SK-N-SH (cell line): ENCODE results near the gene PHLDB2. TPM values are rescaled to one million over a fixed set of nuclear protein-coding genes. Genes with fewer than 3 reads are reported as not detected.
A peak's percentile ranks its signal among the peaks of the same experiment; 100 is the strongest.

Source experiments
- CTCF ChIA-PET: fragments of 300-600, 350-600 bp; formaldehyde crosslinking; extraction: SDS; loops from one replicate; lab custom pipeline; 2021; lab: Yijun Ruan, JAX
- POLR2A ChIA-PET: fragments of 350-600 bp; sonication (Branson Sonifier 250); formaldehyde crosslinking; extraction: SDS; loops from one replicate; lab custom pipeline; 2020; ENCODE audit warnings: antibody characterized with exemption, inconsistent platforms; lab: Yijun Ruan, JAX
- DNase-seq: peaks from one replicate; pipeline ENCODE4 v3.0.0; 2012
- H2AFZ ChIP-seq: fragments of 200-600 bp; sonication (generic); 2 replicates; pipeline ENCODE4 v1.8.1; 2016; ENCODE audit warnings: antibody characterized with exemption, mild to moderate bottlenecking, low read depth
- H3F3A ChIP-seq: fragments of 200-600 bp; sonication (generic); replicated peaks from 2 replicates; pipeline ENCODE3; 2016; ENCODE audit warnings: antibody characterized with exemption, mild to moderate bottlenecking; ENCODE audit not compliant: insufficient read depth
- H3K27ac ChIP-seq, 2 experiments: fragments of 200-500 bp in 1 of 2; fragments of 200-600 bp in 1 of 2; sonication (Bioruptor generic) in 1 of 2; sonication (generic), shearing (Covaris generic) in 1 of 2; 2 replicates each; pipeline versions ENCODE4 v1.5.1 to v1.6.1; 2014 to 2016; ENCODE audit warnings: low read depth in 2 of 2, inconsistent platforms in 1 of 2, low read length in 1 of 2, mild to moderate bottlenecking in 1 of 2, mixed read lengths in 1 of 2
- H3K27me3 ChIP-seq: fragments of 200-600 bp; sonication (generic), shearing (Covaris generic); 2 replicates; pipeline ENCODE4 v1.6.1; 2016; ENCODE audit warnings: mixed run types; ENCODE audit not compliant: insufficient read depth
- H3K36me3 ChIP-seq, 2 experiments: fragments of 200-500 bp in 1 of 2; fragments of 200-600 bp in 1 of 2; sonication (Bioruptor generic) in 1 of 2; sonication (generic) in 1 of 2; replicated peaks in 1 of 2; 2 replicates each; pipeline versions ENCODE3 to v1.5.1; 2014 to 2016; ENCODE audit warnings: low read length in 1 of 2, mild to moderate bottlenecking in 1 of 2; ENCODE audit not compliant: insufficient read depth in 2 of 2, control insufficient read depth in 1 of 2
- H3K4me1 ChIP-seq, 2 experiments: fragments of 200-500 bp in 1 of 2; fragments of 200-600 bp in 1 of 2; sonication (Bioruptor generic) in 1 of 2; sonication (generic), shearing (Covaris generic) in 1 of 2; 2 replicates each; pipeline versions ENCODE4 v1.5.1 to v1.6.1; 2014 to 2016; ENCODE audit warnings: low read depth in 1 of 2, low read length in 1 of 2, mixed run types in 1 of 2; ENCODE audit not compliant: insufficient read depth in 2 of 2, control insufficient read depth in 1 of 2
- H3K4me2 ChIP-seq: fragments of 200-600 bp; sonication (generic), shearing (Covaris generic); 2 replicates; pipeline ENCODE4 v1.6.1; 2017; ENCODE audit warnings: mixed run types
- H3K4me3 ChIP-seq, 2 experiments: fragments of 200-500 bp in 1 of 2; fragments of 200-600 bp in 1 of 2; sonication (Bioruptor generic) in 1 of 2; sonication (generic), shearing (Covaris generic) in 1 of 2; 2 replicates each; pipeline versions ENCODE4 v1.5.1 to v1.8.1; 2014 to 2016; ENCODE audit warnings: low read depth in 2 of 2, inconsistent platforms in 1 of 2, low read length in 1 of 2, mild to moderate bottlenecking in 1 of 2, mixed read lengths in 1 of 2, moderate library complexity in 1 of 2
- H3K79me2 ChIP-seq: fragments of 200-600 bp; sonication (generic); 2 replicates; pipeline ENCODE4 v1.8.1; 2017; ENCODE audit warnings: mild to moderate bottlenecking; ENCODE audit not compliant: insufficient read depth
- H3K9ac ChIP-seq: fragments of 200-600 bp; sonication (generic); 2 replicates; pipeline ENCODE4 v1.6.1; 2017; ENCODE audit warnings: mixed run types
- H3K9me2 ChIP-seq: fragments of 200-600 bp; sonication (generic); 2 replicates; pipeline ENCODE4 v1.6.1; 2017; ENCODE audit warnings: mixed run types
- H3K9me3 ChIP-seq: fragments of 200-600 bp; sonication (generic); 2 replicates; pipeline ENCODE4 v1.6.1; 2017; ENCODE audit warnings: mixed run types, mild to moderate bottlenecking, moderate library complexity
- H4K20me1 ChIP-seq: fragments of 200-600 bp; sonication (generic); 2 replicates; pipeline ENCODE4 v1.6.1; 2017; ENCODE audit warnings: mild to moderate bottlenecking, mixed run types; ENCODE audit not compliant: insufficient read depth
- CTCF ChIP-seq: fragments of 200-600 bp; sonication (generic); IDR thresholded peaks from 2 replicates; pipeline ENCODE4 v1.6.1; 2017; ENCODE audit warnings: antibody characterized with exemption, mild to moderate bottlenecking, moderate library complexity
- ELF1 ChIP-seq: IDR thresholded peaks from 2 replicates; pipeline ENCODE4 v1.4.0; 2012
- EP300 ChIP-seq, 2 experiments: IDR thresholded peaks; 2 replicates each; pipeline versions ENCODE4 v1.4.0 to v1.6.1; 2012; ENCODE audit warnings: borderline replicate concordance in 1 of 2, low read depth in 1 of 2, low read length in 1 of 2
- EZH2phosphoT487 ChIP-seq: fragments of 200-600 bp; sonication (generic); IDR thresholded peaks from 2 replicates; pipeline ENCODE4 v1.6.1; 2017; ENCODE audit warnings: low read depth, mixed run types, mild to moderate bottlenecking, antibody characterized with exemption, moderate library complexity, borderline replicate concordance
- FOSL2 ChIP-seq: IDR thresholded peaks from 2 replicates; pipeline ENCODE4 v1.4.0; 2012; ENCODE audit warnings: low read depth, mild to moderate bottlenecking, moderate library complexity, borderline replicate concordance
- FOXJ3 ChIP-seq: sonication (generic); formaldehyde crosslinking; IDR thresholded peaks from 2 replicates; pipeline ENCODE4 v1.5.1; 2020; ENCODE audit warnings: mild to moderate bottlenecking, missing genetic modification reagents
- GATA2 ChIP-seq: sonication (generic); formaldehyde crosslinking; IDR thresholded peaks from 2 replicates; pipeline ENCODE4 v1.5.0; 2020; ENCODE audit warnings: mild to moderate bottlenecking, missing genetic modification reagents
- MAX ChIP-seq: IDR thresholded peaks from 2 replicates; pipeline ENCODE4 v1.4.0; 2012; ENCODE audit warnings: low read depth
- PBX3 ChIP-seq: IDR thresholded peaks from 2 replicates; pipeline ENCODE4; 2012
- POLR2AphosphoS5 ChIP-seq: IDR thresholded peaks from 2 replicates; pipeline ENCODE4 v1.6.1; 2012; ENCODE audit warnings: low read depth, low read length
- RCOR1 ChIP-seq: fragments of 150-350 bp; IDR thresholded peaks from 2 replicates; pipeline ENCODE4 v1.6.1; 2017; ENCODE audit warnings: antibody characterized with exemption, low read length
- RFX5 ChIP-seq: IDR thresholded peaks from 2 replicates; pipeline ENCODE4 v1.6.1; 2012; ENCODE audit warnings: mild to moderate bottlenecking, improper control_type of control experiment, low read length
- RXRA ChIP-seq: IDR thresholded peaks from 2 replicates; pipeline ENCODE4 v1.4.0; 2012; ENCODE audit warnings: low read depth, mild to moderate bottlenecking, borderline replicate concordance
- SIN3A ChIP-seq: IDR thresholded peaks from 2 replicates; pipeline ENCODE4 v1.6.1; 2012; ENCODE audit warnings: low read depth, mild to moderate bottlenecking, low read length, moderate library complexity, borderline replicate concordance
- SMC3 ChIP-seq: IDR thresholded peaks from 2 replicates; pipeline ENCODE4 v1.6.1; 2012; ENCODE audit warnings: low read depth, low read length, improper control_type of control experiment
- TCF12 ChIP-seq: IDR thresholded peaks from 2 replicates; pipeline ENCODE4 v1.4.0; 2012
- TEAD4 ChIP-seq: IDR thresholded peaks from 2 replicates; pipeline ENCODE4 v1.4.0; 2012; ENCODE audit warnings: mild to moderate bottlenecking, borderline replicate concordance; ENCODE audit not compliant: insufficient read depth
- USF1 ChIP-seq: IDR thresholded peaks from 2 replicates; pipeline ENCODE4 v1.4.0; 2012; ENCODE audit warnings: low read depth, borderline replicate concordance
- USF2 ChIP-seq: fragments of 150-350 bp; IDR thresholded peaks from 2 replicates; pipeline ENCODE4 v1.6.1; 2017; ENCODE audit warnings: antibody characterized with exemption, low read length, low read depth, borderline replicate concordance
- ZBTB33 ChIP-seq: IDR thresholded peaks from 2 replicates; pipeline ENCODE4 v1.4.0; 2012; ENCODE audit warnings: low read depth, borderline replicate concordance
- WGBS: methylation state at CpG from one replicate; pipeline ENCODE4 v1.1.6; 2017; ENCODE audit warnings: low lambda C conversion rate; 5-methylcytosine and 5-hydroxymethylcytosine counted together
- polyA plus RNA-seq, 3 experiments: library from polyadenylated mRNA; depleted of rRNA; stranded (reverse); fragments of >200 nt; gene quantifications; 2 replicates each; pipeline ENCODE4 v1.2.3, GENCODE V29; 2012

Gene PHLDB2
- polyA plus RNA-seq, 1 of the 3 experiments (the other 2 are of a cell fraction) = 18.0 TPM

- no peak for DNase-seq
- no peaks in the 10 kb centered on the region for H3K9me2 ChIP-seq
- peaks cover 0 to 32% of the 10 kb centered on the region in 2 experiments; a peak in 3 of 4 replicates for H3K4me1 ChIP-seq
- ChIA-PET CTCF (interaction anchor here (1.5 to 1.8 kb wide), 2 partner anchors 10 to 12 kb away, joined by 5 to 6 read pairs; no protein-coding TSS in a partner anchor), POLR2A (no interaction called here)
- H3K27me3 ChIP-seq = no peaks in the 10 kb centered on the region
- no peak overlapping the region for H3K4me2 ChIP-seq
- no peak for TF ChIP-seq RCOR1
- no peak for TF ChIP-seq USF2
- no peak for TF ChIP-seq ELF1
- no peak for TF ChIP-seq SMC3
- TF ChIP-seq TCF12 = no peak
- TF ChIP-seq GATA2 (CRISPR knock-in tag) = no peak
- TF ChIP-seq FOXJ3 (CRISPR knock-in tag) = no peak
- no peak for TF ChIP-seq POLR2AphosphoS5
- TF ChIP-seq MAX = no peak
- TF ChIP-seq EP300 (IDR thresholded peaks at IDR 0.05; ENCODE audit: borderline replicate concordance in 1 of 2, low read depth in 1 of 2, low read length in 1 of 2) = no peak
- TF ChIP-seq PBX3 = no peak
- TF ChIP-seq RFX5 = no peak
- no peak for TF ChIP-seq RXRA
- no peak for TF ChIP-seq EZH2phosphoT487
- TF ChIP-seq FOSL2 = no peak
- no peak for TF ChIP-seq TEAD4
- no peak overlapping the region for H3K4me3 ChIP-seq
- no peak overlapping the region for H2AFZ ChIP-seq
- H3F3A ChIP-seq = peaks cover 41% of the 10 kb centered on the region
- H3K36me3 ChIP-seq = peaks cover 0 to 53% of the 10 kb centered on the region in 2 experiments
- H3K9me3 ChIP-seq = no peaks in the 10 kb centered on the region
- H3K9ac ChIP-seq = no peak overlapping the region
- H4K20me1 ChIP-seq = peaks cover 5% of the 10 kb centered on the region
- H3K27ac ChIP-seq = 0 out of 4 replicates have a peak overlapping the region, but pooled peaks of 1 of the 2 experiments have one; percentile 2
- H3K79me2 ChIP-seq = peaks cover 99% of the 10 kb centered on the region
- WGBS = 94% methylated on average over 2 of the region's 2 CpGs
Measured at GRCh38 chr3:111906656-111907055, 47.6 kb downstream of the PHLDB2 start.

GRCh38 chr3:111907151-111907550 is 48.1 kb downstream of the PHLDB2 start:
- POLR2A ChIA-PET = no interaction called here
- WGBS = 84% methylated on average over 4 of the region's 4 CpGs
- no peak for DNase-seq
- peaks cover 0 to 30% of the 10 kb centered on the region in 2 experiments; a peak in 3 of 4 replicates for H3K4me1 ChIP-seq
- H3K9me3 ChIP-seq = no peaks in the 10 kb centered on the region
- 0 out of 4 replicates have a peak overlapping the region, but pooled peaks of 1 of the 2 experiments have one; percentile 2 for H3K27ac ChIP-seq
- TF ChIP-seq SIN3A (no peak), GATA2 (CRISPR knock-in tag) (no peak), RFX5 (no peak), USF1 (no peak), CTCF (no peak), ELF1 (no peak), RCOR1 (no peak), TCF12 (no peak), POLR2AphosphoS5 (no peak), ZBTB33 (no peak)
- peaks cover 99% of the 10 kb centered on the region for H3K79me2 ChIP-seq
- H3K9me2 ChIP-seq = no peaks in the 10 kb centered on the region
- no peak overlapping the region for H3K9ac ChIP-seq
- CTCF ChIA-PET = interaction anchor here (1.1 to 1.8 kb wide), 3 partner anchors 10 to 60 kb away, joined by 4 to 6 read pairs (median 5); no protein-coding TSS in a partner anchor
- H2AFZ ChIP-seq = no peak overlapping the region
- peaks cover 5% of the 10 kb centered on the region for H4K20me1 ChIP-seq
- no peak overlapping the region for H3K4me3 ChIP-seq
- peaks cover 0 to 58% of the 10 kb centered on the region in 2 experiments for H3K36me3 ChIP-seq
- H3F3A ChIP-seq = peaks cover 36% of the 10 kb centered on the region
- no peaks in the 10 kb centered on the region for H3K27me3 ChIP-seq
- H3K4me2 ChIP-seq = no peak overlapping the region
